HepG2 (cell line): ENCODE measurements around the gene SF3A2. TPM values are rescaled to one million over a fixed set of nuclear protein-coding genes. Genes with fewer than 3 reads are reported as not detected.

Experiments
- CBFB ChIP-seq: sonication (generic); formaldehyde crosslinking; IDR thresholded peaks from 2 replicates; pipeline ENCODE4 v1.4.0; 2020; ENCODE audit warnings: missing genetic modification reagents
- FOXC1 ChIP-seq: sonication (generic); formaldehyde crosslinking; IDR thresholded peaks from 2 replicates; pipeline ENCODE4 v1.8.0; 2022; ENCODE audit warnings: mild to moderate bottlenecking, missing genetic modification reagents, borderline replicate concordance
- HINFP ChIP-seq: sonication (generic); formaldehyde crosslinking; IDR thresholded peaks from 2 replicates; pipeline ENCODE4 v1.4.0; 2020; ENCODE audit warnings: low read depth, mild to moderate bottlenecking, missing genetic modification reagents
- HNRNPH1 ChIP-seq: fragments of 200-400 bp; formaldehyde crosslinking; optimal IDR thresholded peaks from 2 replicates; pipeline ENCODE3; 2017; ENCODE audit warnings: mild to moderate bottlenecking, low read depth, low read length
- HNRNPK ChIP-seq: fragments of 200-400 bp; formaldehyde crosslinking; IDR thresholded peaks from 2 replicates; pipeline ENCODE4 v1.6.1; 2018; ENCODE audit warnings: low read length, low read depth, moderate library complexity, mild to moderate bottlenecking; ENCODE audit not compliant: poor library complexity, severe bottlenecking
- TEAD3 ChIP-seq: optimal IDR thresholded peaks from 2 replicates; pipeline ENCODE3; 2016; ENCODE audit warnings: borderline replicate concordance
- ZNF318 ChIP-seq: sonication (generic); formaldehyde crosslinking; IDR thresholded peaks from 2 replicates; pipeline ENCODE4 v1.4.0; 2020; ENCODE audit warnings: mild to moderate bottlenecking, missing genetic modification reagents
- ZNF431 ChIP-seq: sonication (generic); formaldehyde crosslinking; IDR thresholded peaks from 2 replicates; pipeline ENCODE4 v1.9.0; 2022; ENCODE audit warnings: missing genetic modification reagents, low read depth, mild to moderate bottlenecking, borderline replicate concordance
- ZNF512B ChIP-seq: sonication (generic); formaldehyde crosslinking; IDR thresholded peaks from 2 replicates; pipeline ENCODE4 v1.5.1; 2020; ENCODE audit warnings: missing genetic modification reagents, mild to moderate bottlenecking, borderline replicate concordance
- polyA plus RNA-seq, 8 experiments: library from polyadenylated mRNA; depleted of rRNA in 3 of 8; stranded (reverse) in 7 of 8; unstranded in 1 of 8; fragments of >200 nt; fragmentation: Illumina TruSeq in 4 of 8; extraction: Trizol in 4 of 8; gene quantifications; 2 replicates each; pipeline versions ENCODE4 v1.2.1 to v1.2.3, GENCODE V29; 2011 to 2016; ENCODE audit warnings: low read depth in 4 of 8, missing spikeins in 1 of 8, mixed read lengths in 1 of 8; ENCODE audit not compliant: insufficient read depth in 1 of 8
- total RNA-seq, 5 experiments: library from RNA; depleted of rRNA; stranded (reverse); fragments of >200 nt; fragmentation: Illumina TruSeq; extraction: Trizol; gene quantifications; 2 replicates each; pipeline ENCODE4 v1.2.3, GENCODE V29; 2016; ENCODE audit warnings: low read depth in 1 of 5

The SF3A2 gene
- total and polyA plus RNA-seq, 2 of the 13 experiments (the other 11 are each of a cell fraction or from before 2014, with no cell fraction given) = 8.6 to 8.8 TPM

- TF ChIP-seq HNRNPK (no peak), FOXC1 (peak; percentile 63; the same call in 1 of the 2 replicates), TEAD3 (CRISPR knock-in tag) (peak; percentile 27), CBFB (CRISPR knock-in tag) (peak; percentile 73), ZNF431 (CRISPR knock-in tag) (peak; percentile 71; the same call in 1 of the 2 replicates), HINFP (CRISPR knock-in tag) (peak; percentile 57; the same call in 1 of the 2 replicates), ZNF512B (no peak), HNRNPH1 (no peak), ZNF318 (CRISPR knock-in tag) (no peak; the same call in 1 of the 2 replicates)
These were observed 32.9 kb downstream of the SF3A2 start (continued) for GRCh38 chr19:2269244-2270156.
